H9 (cell line): ENCODE results near the gene UBE2E1. TPM values are rescaled to one million over a fixed set of nuclear protein-coding genes. Genes with fewer than 3 reads are reported as not detected.

ENCODE experiments used
- DNase-seq: peaks from one replicate; pipeline ENCODE4 v3.0.0-alpha.2; 2017
- H2AFZ ChIP-seq: one replicate; pipeline ENCODE4 v1.6.1; 2013; ENCODE audit warnings: mild to moderate bottlenecking, low read length, control low read depth, moderate library complexity
- H2AK5ac ChIP-seq: 2 replicates; pipeline ENCODE4 v1.6.1; 2013; ENCODE audit warnings: low read length, control low read depth, mixed read lengths; ENCODE audit not compliant: insufficient read length
- H2BK120ac ChIP-seq: one replicate; pipeline ENCODE4 v1.6.1; 2013; ENCODE audit warnings: low read depth, mild to moderate bottlenecking, low read length, control low read depth, inconsistent platforms; ENCODE audit not compliant: poor library complexity, severe bottlenecking
- H2BK12ac ChIP-seq: 2 replicates; pipeline ENCODE4 v1.6.1; 2013; ENCODE audit warnings: low read length, control low read depth, mixed read lengths, low read depth; ENCODE audit not compliant: insufficient read length
- H2BK15ac ChIP-seq: 2 replicates; pipeline ENCODE4 v1.6.1; 2013; ENCODE audit warnings: low read depth, low read length, control low read depth
- H2BK20ac ChIP-seq: one replicate; pipeline ENCODE4 v1.6.1; 2013; ENCODE audit warnings: low read depth, mild to moderate bottlenecking, low read length, control low read depth, inconsistent platforms; ENCODE audit not compliant: poor library complexity, severe bottlenecking
- H2BK5ac ChIP-seq: 2 replicates; pipeline ENCODE4 v1.6.1; 2013; ENCODE audit warnings: low read length, control low read depth, mixed read lengths; ENCODE audit not compliant: insufficient read length
- H3K14ac ChIP-seq: 2 replicates; pipeline ENCODE4 v1.6.1; 2013; ENCODE audit warnings: low read length, control low read depth; ENCODE audit not compliant: insufficient read depth
- H3K18ac ChIP-seq: 2 replicates; pipeline ENCODE4 v1.6.1; 2013; ENCODE audit warnings: low read depth, mild to moderate bottlenecking, mixed read lengths, low read length, control low read depth; ENCODE audit not compliant: insufficient read length
- H3K23ac ChIP-seq: 2 replicates; pipeline ENCODE4 v1.6.1; 2013; ENCODE audit warnings: low read length, control low read depth, mixed read lengths, low read depth; ENCODE audit not compliant: insufficient read length
- H3K23me2 ChIP-seq: 2 replicates; pipeline ENCODE4 v1.6.1; 2013; ENCODE audit warnings: low read depth, mild to moderate bottlenecking, mixed read lengths, low read length, control low read depth; ENCODE audit not compliant: insufficient read length, poor library complexity, severe bottlenecking
- H3K27ac ChIP-seq: 2 replicates; pipeline ENCODE4 v1.5.1; 2013; ENCODE audit warnings: low read length, control low read depth, mixed read lengths, low read depth; ENCODE audit not compliant: insufficient read length
- H3K27me3 ChIP-seq: 2 replicates; pipeline ENCODE4 v1.6.1; 2013; ENCODE audit warnings: low read length, control low read depth, inconsistent platforms; ENCODE audit not compliant: insufficient read depth
- H3K4ac ChIP-seq: 2 replicates; pipeline ENCODE4 v1.6.1; 2013; ENCODE audit warnings: low read depth, mild to moderate bottlenecking, control low read depth, inconsistent platforms, low read length, moderate library complexity
- H3K4me1 ChIP-seq: 2 replicates; pipeline ENCODE4 v1.6.1; 2013; ENCODE audit warnings: low read length, control low read depth, inconsistent platforms; ENCODE audit not compliant: insufficient read depth
- H3K4me2 ChIP-seq: 2 replicates; pipeline ENCODE4 v1.6.1; 2013; ENCODE audit warnings: low read length, control low read depth, mixed read lengths; ENCODE audit not compliant: insufficient read length, insufficient read depth
- H3K56ac ChIP-seq: 2 replicates; pipeline ENCODE4 v1.6.1; 2013; ENCODE audit warnings: low read depth, mild to moderate bottlenecking, mixed read lengths, low read length, control low read depth; ENCODE audit not compliant: insufficient read length
- H3K79me1 ChIP-seq: 2 replicates; pipeline ENCODE4 v1.6.1; 2013; ENCODE audit warnings: low read depth, mild to moderate bottlenecking, moderate library complexity, low read length, control low read depth, inconsistent platforms; ENCODE audit not compliant: insufficient read depth, poor library complexity, severe bottlenecking
- H3K79me2 ChIP-seq: 2 replicates; pipeline ENCODE4 v1.6.1; 2013; ENCODE audit warnings: low read length, control low read depth, inconsistent platforms; ENCODE audit not compliant: insufficient read depth
- H3K9ac ChIP-seq: 2 replicates; pipeline ENCODE4 v1.6.1; 2013; ENCODE audit warnings: low read length, control low read depth, mixed read lengths; ENCODE audit not compliant: insufficient read length; ENCODE audit errors: extremely low read depth
- H3K9me3 ChIP-seq: one replicate; pipeline ENCODE4 v1.6.1; 2013; ENCODE audit warnings: low read depth, low read length, inconsistent platforms; ENCODE audit not compliant: control insufficient read depth
- H3T11ph ChIP-seq: one replicate; pipeline ENCODE4 v1.6.1; 2013; ENCODE audit warnings: mild to moderate bottlenecking, low read length, control low read depth, inconsistent platforms
- H4K20me1 ChIP-seq: one replicate; pipeline ENCODE4 v1.6.1; 2013; ENCODE audit not compliant: control insufficient read depth, insufficient read length, insufficient read depth
- H4K5ac ChIP-seq: 2 replicates; pipeline ENCODE4 v1.6.1; 2013; ENCODE audit warnings: low read depth, mild to moderate bottlenecking, mixed read lengths, low read length, control low read depth; ENCODE audit not compliant: insufficient read length
- H4K8ac ChIP-seq: replicated peaks from 2 replicates; pipeline ENCODE4 v1.6.1; 2013; ENCODE audit warnings: low read length, control low read depth, mixed read lengths, low read depth; ENCODE audit not compliant: insufficient read length
- H4K91ac ChIP-seq: 2 replicates; pipeline ENCODE4 v1.6.1; 2013; ENCODE audit warnings: low read depth, mild to moderate bottlenecking, moderate library complexity, mixed read lengths, low read length, control low read depth; ENCODE audit not compliant: insufficient read length
- H3K27ac Mint-ChIP-seq, 3 experiments: 2 replicates in 2 of 3; 3 replicates in 1 of 3; pipeline ENCODE4 v1.8.0; 2020 to 2021; ENCODE audit warnings: mixed read lengths in 3 of 3, mild to moderate bottlenecking in 1 of 3, moderate library complexity in 1 of 3
- H3K27me3 Mint-ChIP-seq: 2 replicates; pipeline ENCODE4 v1.8.0; 2021; ENCODE audit warnings: low read depth, mild to moderate bottlenecking, moderate library complexity, mixed read lengths
- H3K36me3 Mint-ChIP-seq, 3 experiments: 2 replicates in 2 of 3; 3 replicates in 1 of 3; pipeline ENCODE4 v1.8.0; 2020 to 2021; ENCODE audit warnings: low read depth in 3 of 3, mixed read lengths in 3 of 3; ENCODE audit not compliant: insufficient read depth in 1 of 3
- H3K4me1 Mint-ChIP-seq, 2 experiments: 2 replicates each; pipeline ENCODE4 v1.8.0; 2020; ENCODE audit warnings: mixed read lengths in 2 of 2
- H3K4me3 Mint-ChIP-seq, 2 experiments: 2 replicates in 1 of 2; 3 replicates in 1 of 2; pipeline ENCODE4 v1.8.0; 2020 to 2021; ENCODE audit warnings: mild to moderate bottlenecking in 2 of 2, mixed read lengths in 2 of 2, moderate library complexity in 1 of 2
- H3K9me3 Mint-ChIP-seq, 2 experiments: 2 replicates in 1 of 2; 3 replicates in 1 of 2; pipeline ENCODE4 v1.8.0; 2020; ENCODE audit warnings: mild to moderate bottlenecking in 2 of 2, mixed read lengths in 2 of 2, moderate library complexity in 1 of 2
- CTCF ChIP-seq: fragments of 200-600 bp; sonication (generic); conservative IDR thresholded peaks from 3 replicates; pipeline ENCODE4 v1.8.0; 2021; ENCODE audit warnings: antibody characterized with exemption, mild to moderate bottlenecking
- WGBS: extraction: QIAGEN DNeasy Blood & Tissue Kit; methylation state at CpG from one replicate; pipeline ENCODE4 v1.1.7; 2013; ENCODE audit warnings: missing lambda C conversion rate, low lambda C conversion rate, mixed read lengths; ENCODE audit not compliant: insufficient read length; ENCODE audit errors: extremely low coverage; 5-methylcytosine and 5-hydroxymethylcytosine counted together
- total RNA-seq: library from RNA; stranded (reverse); gene quantifications from 2 replicates; pipeline ENCODE4 v1.2.1, GENCODE V29; 2021

The UBE2E1 gene
- total RNA-seq, 1 experiment from 2014 or later: 142 TPM

GRCh38 chr3:23861689-23862088 lies 55.9 kb downstream of the UBE2E1 start:
- no peak overlapping the region for H3K9ac ChIP-seq
- no peak overlapping the region for H2BK5ac ChIP-seq
- no peak for DNase-seq
- H3K4me2 ChIP-seq: no peak overlapping the region
- H3K56ac ChIP-seq: no peak overlapping the region
- no peak overlapping the region for H2BK120ac ChIP-seq
- no peak overlapping the region for H3K27ac ChIP-seq
- H4K8ac ChIP-seq: no peak overlapping the region
- peaks cover 12% of the 10 kb centered on the region; the same call in 1 of the 2 replicates for H3K4me1 ChIP-seq
- no peak overlapping the region for H3K14ac ChIP-seq
- peaks cover 3 to 12% (median 11%) of the 10 kb centered on the region in 3 experiments; a peak in 5 of 7 replicates for H3K36me3 Mint-ChIP-seq
- H2AK5ac ChIP-seq: no peak overlapping the region
- no peak overlapping the region for H3K18ac ChIP-seq
- no peak for TF ChIP-seq CTCF
- no peak overlapping the region; a peak in 1 of 7 replicates for H3K27ac Mint-ChIP-seq
- no peak overlapping the region for H2BK15ac ChIP-seq
- H3K27me3 Mint-ChIP-seq: no peaks in the 10 kb centered on the region
- H4K91ac ChIP-seq: no peak overlapping the region
- H3K23me2 ChIP-seq: no peaks in the 10 kb centered on the region
- no CpG with 5 or more reads among the region's 9 CpGs for WGBS
- no peaks in the 10 kb centered on the region for H4K20me1 ChIP-seq
- no peak overlapping the region for H3K4ac ChIP-seq
- no peak overlapping the region for H2BK20ac ChIP-seq
- peaks cover 12% of the 10 kb centered on the region; the same call in 1 of the 2 replicates for H3K79me2 ChIP-seq
- no peaks in the 10 kb centered on the region for H3K9me3 Mint-ChIP-seq
- H3K4me3 Mint-ChIP-seq: no peak overlapping the region
- H2BK12ac ChIP-seq: no peak overlapping the region
- H3K79me1 ChIP-seq: peaks cover 7% of the 10 kb centered on the region
- peaks cover 43 to 56% of the 10 kb centered on the region in 2 experiments for H3K4me1 Mint-ChIP-seq
- no peak overlapping the region for H2AFZ ChIP-seq
- no peak overlapping the region for H4K5ac ChIP-seq
- no peak overlapping the region for H3K23ac ChIP-seq
- no peaks in the 10 kb centered on the region for H3K9me3 ChIP-seq
- H3T11ph ChIP-seq: no peak overlapping the region
- H3K27me3 ChIP-seq: no peaks in the 10 kb centered on the region
